ENCODE measurements around the gene ALPG.
A peak's percentile ranks its signal among the peaks of the same experiment; 100 is the strongest.
"Not testable (repeated sequence)": the region's sequence is repeated elsewhere in the genome, so short reads cannot be mapped to it uniquely, and the experiment has no call there.

The ALPG gene

DNA sequence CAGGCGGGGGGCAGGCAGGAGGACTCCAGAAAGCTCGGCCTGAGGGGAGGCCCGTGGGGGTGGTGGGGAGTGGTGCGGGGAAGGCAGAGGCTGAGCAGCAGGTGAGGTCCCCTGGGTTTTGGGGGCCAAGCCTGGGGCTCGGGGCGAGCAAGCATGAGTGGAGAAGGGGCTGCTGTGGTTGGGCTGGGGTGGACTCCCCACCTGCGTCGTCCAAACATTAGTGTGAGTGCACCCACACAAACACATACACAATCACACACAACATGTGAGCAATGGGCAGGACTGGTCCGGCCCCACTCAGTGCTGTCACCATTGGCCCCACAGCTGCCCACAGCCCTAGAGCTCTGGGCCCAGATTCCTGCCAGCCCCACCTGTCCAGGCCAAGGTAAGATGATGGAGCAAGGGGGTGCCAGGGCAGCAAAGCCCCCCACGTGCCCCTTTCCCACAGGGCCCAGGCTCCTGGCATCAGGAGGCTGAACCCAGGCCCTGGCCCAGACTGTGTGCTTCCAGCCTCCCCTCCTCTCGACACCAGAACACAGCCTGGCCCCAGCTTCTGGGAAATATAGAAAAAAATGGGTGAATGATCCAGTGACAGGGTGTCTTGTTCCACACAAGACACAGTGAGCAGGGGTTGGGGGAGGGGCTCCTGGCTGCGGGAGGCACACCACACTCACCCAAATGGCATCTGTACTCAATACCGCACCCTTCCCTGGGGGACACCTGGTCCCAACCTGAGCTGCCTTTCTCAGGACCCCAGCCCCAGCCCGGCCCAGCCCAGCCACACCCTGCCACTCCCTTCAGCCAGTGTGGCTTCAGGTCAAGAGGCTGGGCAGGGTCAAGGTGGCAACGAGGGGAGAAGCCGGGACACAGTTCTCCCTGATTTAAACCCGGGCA is 28.6 kb upstream of the ALPG start:
- no peak for DNase-seq

DNA sequence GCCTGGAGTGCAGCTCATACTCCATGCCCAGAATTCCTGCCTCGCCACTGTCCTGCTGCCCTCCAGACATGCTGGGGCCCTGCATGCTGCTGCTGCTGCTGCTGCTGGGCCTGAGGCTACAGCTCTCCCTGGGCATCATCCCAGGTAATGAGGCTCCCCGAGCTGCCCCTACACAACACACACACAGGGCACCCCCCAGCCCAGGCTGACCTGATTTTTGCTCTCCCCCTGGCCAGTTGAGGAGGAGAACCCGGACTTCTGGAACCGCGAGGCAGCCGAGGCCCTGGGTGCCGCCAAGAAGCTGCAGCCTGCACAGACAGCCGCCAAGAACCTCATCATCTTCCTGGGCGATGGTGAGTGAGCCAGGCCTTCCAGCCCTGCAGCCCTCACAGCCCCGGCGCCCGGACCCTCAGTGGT is 27.9 kb upstream of the ALPG start, which contains the start of gene ALPP:
ALPP (plus strand) TSS at position 17 of the 417 bp plus-strand sequence; CDS start at position 69, 52 bp downstream.
- DNase-seq, result not testable (repeated sequence)

DNA sequence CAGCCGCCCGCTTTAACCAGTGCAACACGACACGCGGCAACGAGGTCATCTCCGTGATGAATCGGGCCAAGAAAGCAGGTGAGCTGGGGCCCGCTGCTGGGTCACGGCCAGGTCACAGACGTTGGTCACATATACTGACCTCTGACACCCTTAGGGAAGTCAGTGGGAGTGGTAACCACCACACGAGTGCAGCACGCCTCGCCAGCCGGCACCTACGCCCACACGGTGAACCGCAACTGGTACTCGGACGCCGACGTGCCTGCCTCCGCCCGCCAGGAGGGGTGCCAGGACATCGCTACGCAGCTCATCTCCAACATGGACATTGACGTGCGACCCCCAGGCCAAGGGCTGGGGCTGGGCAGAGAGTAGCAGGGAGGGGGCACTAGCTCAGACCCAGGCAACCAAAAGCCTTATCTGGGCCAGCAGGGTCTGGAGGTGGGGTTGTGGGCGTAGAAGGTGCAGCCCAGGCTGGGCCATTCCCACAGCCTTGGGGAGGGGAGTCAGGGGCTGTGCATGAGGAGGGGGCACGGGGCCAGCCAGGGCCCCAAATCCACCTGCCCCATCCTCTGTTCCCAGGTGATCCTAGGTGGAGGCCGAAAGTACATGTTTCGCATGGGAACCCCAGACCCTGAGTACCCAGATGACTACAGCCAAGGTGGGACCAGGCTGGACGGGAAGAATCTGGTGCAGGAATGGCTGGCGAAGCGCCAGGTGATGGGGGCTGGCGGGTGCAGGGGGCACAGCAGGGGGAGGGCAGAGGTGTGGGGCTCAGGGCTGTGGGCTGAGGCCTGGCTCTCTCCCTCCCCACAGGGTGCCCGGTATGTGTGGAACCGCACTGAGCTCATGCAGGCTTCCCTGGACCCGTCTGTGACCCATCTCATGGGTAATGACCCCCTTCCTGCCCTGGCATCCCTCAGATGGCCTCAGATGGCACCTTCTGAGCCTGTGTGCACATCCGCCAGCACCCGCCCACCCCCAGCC is 26.7 kb upstream of the ALPG start:
- not testable (repeated sequence) for DNase-seq

DNA sequence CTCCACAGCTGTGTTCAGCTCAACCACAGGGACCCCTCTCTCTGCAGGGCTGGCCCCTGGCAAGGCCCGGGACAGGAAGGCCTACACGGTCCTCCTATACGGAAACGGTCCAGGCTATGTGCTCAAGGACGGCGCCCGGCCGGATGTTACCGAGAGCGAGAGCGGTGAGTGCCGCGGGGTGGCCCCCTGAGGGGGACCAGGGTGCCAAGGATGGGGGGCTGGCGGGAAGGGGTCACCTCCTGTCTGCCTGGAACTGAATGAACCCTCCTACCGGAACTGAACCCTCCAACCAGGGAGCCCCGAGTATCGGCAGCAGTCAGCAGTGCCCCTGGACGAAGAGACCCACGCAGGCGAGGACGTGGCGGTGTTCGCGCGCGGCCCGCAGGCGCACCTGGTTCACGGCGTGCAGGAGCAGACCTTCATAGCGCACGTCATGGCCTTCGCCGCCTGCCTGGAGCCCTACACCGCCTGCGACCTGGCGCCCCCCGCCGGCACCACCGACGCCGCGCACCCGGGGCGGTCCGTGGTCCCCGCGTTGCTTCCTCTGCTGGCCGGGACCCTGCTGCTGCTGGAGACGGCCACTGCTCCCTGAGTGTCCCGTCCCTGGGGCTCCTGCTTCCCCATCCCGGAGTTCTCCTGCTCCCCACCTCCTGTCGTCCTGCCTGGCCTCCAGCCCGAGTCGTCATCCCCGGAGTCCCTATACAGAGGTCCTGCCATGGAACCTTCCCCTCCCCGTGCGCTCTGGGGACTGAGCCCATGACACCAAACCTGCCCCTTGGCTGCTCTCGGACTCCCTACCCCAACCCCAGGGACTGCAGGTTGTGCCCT is 25.2 kb upstream of the ALPG start:
- DNase-seq, result not testable (repeated sequence)

DNA sequence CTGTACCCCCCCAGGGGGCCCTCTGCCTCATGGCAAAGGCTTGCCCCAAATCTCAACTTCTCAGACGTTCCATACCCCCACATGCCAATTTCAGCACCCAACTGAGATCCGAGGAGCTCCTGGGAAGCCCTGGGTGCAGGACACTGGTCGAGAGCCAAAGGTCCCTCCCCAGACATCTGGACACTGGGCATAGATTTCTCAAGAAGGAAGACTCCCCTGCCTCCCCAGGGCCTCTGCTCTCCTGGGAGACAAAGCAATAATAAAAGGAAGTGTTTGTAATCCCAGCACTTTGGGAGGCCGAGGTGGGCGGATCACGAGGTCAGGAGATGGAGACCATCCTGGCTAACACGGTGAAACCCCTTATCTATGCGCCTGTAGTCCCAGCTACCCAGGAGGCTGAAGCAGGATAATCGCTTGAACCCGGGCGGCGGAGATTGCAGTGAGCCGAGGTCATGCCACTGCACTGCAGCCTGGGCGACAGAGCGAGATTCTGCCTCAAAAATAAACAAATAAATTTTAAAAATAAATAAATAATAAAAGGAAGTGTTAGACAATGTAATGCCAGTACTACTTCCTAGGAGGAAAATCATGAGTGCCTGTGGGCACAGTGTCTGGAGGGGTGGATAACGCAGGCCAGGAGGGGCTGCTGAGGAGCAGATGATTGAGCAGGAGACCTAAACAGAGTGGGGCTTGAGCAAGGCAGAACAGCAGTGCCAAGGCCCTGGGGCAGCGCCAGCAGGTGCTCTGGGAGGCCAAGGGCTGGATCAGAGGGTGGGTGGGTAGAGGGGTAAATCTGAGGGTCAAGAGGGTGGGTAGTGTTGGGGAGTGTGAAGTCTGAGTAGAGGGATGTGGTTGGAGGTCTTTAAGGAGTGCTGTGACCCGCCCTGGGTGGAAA is 24.1 kb upstream of the ALPG start:
- DNase-seq, result no peak

DNA sequence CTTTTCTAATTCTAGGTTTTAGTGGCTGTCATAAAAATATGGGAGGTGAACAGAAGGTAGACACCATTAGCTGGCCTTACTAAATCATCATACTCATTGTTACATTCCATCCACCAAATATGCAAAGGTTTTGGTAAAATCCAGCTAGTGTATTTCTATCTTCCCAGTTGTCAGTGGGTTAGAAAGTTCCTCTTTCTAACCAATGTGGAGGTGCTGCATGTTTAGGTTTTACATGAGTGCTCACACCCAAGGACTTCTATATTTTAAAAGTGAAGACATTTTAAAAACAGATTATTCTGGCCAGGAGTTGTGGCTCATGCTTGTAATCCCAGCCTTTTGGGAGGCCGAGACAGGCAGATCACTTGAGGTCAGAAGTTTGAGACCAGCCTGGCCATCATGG is 22.2 kb upstream of the ALPG start:
- no peak for DNase-seq

DNA sequence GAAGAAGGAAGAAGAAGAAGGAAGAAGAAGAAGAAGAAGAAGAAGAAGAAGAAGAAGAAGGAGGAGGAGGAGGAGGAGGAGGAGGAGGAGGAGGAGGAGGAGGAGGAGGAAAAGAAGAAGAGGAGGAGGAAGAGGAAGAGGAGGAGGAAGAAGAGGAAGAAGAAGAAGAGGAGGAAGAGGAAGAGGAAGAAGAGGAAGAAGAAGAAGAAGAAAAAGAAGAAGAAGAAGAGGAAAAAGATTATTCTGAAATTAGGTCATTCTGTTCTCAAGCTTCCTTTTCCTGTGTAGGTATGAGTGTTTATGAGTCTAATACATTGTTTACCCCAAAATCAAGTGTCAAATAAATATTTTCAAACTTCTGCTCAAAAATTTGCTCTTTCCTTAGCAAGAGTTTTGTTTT is 21.6 kb upstream of the ALPG start:
- DNase-seq, result not testable (repeated sequence)

DNA sequence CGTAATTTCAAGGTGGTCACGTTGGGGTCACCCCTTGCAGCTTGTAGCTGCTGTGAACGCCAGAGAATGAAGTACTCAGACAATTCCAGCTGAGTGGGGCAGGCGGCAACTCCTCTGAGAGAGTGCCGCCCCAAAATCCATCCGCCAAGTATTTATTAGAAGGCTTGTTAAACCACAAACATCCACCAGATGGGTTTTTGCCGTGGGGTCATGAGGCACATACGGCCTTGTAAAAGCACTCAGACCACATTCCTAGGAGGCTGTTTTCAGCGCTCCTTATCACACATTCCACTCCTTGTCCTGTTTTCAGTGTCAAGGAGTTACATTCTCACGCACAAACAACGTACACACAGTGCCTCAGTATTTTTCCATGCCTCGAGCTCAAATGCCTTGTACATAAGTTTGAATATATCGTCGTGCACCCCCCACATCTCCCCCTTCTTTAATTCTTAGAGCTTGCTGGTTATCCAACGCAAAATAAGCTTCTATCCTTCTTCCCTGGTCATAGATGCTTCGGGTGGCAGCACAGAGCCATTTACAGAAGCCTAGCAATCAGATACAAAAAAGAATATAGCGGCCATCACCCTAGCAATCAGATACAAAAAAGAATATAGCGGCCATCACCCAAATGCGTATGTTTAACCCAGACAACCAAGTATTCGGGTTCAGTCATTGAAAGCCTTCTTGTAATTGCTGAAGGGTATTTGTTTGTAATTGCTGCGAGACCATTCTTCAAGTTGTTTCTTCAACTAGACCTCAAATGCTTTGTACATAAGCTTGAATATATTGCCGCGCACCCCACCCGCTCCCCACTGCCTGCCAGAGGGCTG is 20.8 kb upstream of the ALPG start:
- DNase-seq, result peak; percentile 70

DNA sequence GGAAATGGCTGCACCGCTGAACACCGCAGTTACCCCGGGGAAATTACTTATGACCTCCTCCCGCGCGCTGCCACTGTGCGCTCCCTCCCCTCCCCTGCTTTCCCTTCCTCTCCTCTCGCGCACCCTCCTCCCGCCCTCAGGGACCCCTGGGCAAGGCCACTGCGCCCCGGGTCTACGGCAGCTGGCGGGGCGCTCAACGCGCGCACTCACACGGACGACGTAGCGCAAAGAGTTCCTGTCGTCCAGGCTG is 20.2 kb upstream of the ALPG start:
- no peak for DNase-seq

DNA sequence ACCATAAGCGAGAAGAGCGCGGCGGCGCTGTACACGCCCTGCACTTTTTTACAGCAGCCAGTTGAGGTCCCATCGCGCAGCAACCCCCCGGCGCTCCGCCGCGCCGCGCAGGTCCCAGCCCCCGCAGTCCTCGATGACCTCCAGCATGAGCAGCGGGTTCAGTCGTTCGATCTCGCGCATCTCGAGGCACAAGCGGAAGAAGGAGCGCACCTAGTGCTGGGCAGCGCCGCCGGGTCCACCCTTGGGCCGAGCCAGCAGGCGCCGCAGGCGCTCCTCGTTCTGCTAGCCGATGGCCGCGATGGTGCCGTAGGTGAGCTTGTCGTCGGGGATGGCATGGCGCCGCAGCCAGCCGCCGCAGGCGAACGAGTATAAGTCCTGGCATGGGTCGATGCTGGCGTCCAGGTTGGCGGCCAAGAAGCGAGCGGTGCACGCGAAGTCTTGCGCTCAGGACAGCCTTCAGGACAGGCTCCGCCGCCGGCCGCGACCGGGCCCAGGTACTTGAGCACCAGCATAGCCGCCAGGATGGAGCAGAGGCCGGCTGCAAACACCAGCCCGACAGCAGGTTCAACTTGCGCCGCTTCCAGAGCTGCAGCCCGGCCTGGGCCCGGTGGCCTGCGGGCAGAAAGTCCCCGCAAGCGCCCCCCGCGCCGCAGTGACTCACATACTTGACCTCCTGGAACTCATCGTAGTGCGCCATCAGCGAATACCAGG is 19.7 kb upstream of the ALPG start:
- no peak for DNase-seq

DNA sequence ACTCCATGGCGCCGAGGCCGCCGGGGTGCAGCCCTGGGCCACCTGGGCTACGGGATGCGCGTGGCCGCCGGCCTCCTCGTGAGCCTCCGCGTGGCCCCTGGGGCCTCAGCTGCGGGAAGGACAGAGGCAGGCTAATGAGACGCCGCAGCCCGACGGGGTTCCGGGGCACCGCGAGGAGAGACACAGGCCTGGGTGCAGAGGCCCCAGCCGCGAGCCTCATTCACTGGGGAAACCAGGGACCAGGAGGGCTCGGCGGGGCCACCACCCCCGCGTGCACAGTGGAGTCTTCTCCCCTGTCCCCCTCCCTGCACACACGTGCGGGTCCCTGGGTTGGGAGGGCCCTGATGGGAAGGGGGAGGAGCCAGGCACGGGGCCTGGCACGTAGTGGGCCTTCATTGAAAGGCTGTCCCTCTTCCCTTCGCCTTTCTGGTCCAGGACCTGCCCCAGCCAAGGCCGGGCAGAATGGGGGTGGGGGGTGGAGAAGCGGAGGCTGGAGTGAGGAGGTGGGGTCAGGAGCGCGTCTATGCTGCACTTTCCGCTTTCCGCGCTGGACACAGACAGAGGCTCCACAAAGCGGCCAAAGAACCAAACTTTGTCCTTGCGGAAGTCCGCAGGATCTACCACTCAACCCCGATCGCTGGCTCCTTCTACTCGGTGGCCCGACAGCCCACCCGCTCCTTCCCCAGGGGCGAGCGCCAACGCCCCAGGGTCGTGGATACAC is 19.0 kb upstream of the ALPG start:
- no peak for DNase-seq

DNA sequence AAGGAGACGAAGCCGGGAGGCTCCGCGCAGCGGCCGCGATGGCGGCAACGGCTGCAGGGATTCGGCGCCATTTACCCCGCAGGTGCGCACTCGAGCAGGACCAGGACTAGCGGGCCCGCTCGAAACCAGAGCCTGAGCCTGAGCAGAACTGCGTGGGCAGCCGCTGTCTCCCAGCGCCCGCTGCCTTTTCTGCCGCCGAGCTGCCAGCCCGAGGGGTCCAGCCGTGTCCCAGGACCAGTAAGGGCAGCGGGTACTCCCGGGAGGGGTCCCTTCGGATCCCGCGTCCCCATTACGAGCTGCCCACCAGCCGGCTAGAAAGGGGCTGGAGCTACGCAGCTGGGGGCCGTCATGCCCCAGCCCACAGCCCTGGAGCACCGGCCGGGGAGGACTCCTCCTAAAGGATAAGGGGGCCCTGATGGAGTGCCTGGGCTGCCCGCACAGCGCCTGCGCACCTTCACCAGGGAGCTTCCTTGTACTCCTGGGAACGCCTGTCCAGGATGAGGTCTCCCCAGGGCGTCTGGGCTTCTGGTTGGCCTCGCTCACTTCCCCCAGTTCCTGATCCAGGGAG is 18.2 kb upstream of the ALPG start:
- no peak for DNase-seq

DNA sequence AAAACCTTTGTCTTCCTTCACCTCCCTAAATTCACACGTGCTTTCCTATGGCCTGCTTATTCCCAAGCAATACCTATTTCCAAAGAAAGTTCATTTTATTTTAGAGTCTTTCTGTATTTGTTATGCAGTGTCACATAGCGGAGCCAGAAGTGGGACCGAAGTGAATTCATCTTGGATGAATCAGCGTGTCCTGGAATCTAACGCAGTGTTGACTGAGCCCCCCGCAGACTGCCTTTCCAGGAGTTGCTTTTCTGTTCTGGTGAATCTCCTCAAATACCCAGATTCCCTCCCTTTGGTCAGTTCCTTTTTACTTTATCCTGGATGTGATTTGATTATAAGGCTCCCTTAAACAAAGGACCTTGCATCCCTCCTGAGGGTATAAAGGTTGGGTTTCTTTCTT is 17.3 kb upstream of the ALPG start:
- DNase-seq, result no peak

DNA sequence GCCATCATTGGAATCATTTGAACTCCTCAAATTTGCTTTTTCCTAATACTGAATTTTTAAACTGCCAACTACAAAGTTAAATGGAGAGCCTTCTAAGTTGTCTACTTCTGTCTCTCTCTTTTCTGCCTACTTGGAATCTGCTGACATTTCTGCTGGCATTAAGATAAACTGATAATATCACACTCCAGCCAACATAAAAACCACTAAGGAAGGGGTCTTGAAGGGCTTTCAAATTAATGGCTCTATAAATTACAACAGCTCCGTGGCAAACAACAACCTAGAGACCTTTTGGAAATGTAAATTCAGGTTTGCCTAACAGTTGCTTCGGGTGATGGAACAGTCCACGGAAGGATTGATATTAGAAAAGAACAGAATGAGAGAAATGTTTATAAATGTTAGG is 16.0 kb upstream of the ALPG start:
- DNase-seq, result peak; percentile 22

DNA sequence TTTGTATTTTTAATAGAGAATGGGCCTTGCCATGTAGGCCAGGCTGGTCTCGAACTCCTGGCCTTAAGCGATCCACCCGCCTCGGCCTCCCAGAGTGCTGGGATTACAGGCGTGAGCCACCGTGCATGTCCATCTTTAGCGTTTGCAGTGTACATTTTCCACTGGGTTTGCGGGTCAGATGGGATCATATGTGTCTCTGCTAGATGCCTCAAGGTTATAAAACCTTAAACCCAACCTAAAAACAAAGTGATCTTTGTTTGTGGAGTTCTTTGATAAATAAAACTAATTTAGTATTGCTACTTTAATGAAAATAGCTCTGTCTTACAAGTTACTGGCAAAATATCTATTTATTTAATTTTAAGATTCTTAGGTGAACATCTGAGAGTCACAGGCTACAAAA is 13.1 kb upstream of the ALPG start:
- no peak for DNase-seq

DNA sequence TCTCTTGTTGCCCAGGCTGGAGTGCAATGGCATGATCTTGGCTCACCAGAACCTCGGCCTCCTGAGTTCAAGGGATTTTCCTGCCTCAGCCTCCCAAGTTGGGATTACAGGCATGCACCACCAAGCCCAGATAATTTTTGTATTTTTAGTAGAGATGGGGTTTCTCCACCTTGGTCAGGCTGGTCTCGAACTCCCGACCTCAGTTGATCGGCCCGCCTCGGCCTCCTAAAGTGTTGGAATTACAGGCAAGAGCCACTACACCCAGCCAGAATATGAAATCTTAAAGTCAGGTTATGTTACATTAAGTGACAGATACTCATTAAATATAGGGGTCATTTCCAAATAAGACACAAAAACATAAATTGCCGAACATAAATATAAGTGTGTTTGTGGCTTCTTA is 12.2 kb upstream of the ALPG start:
- DNase-seq, result not testable (repeated sequence)

DNA sequence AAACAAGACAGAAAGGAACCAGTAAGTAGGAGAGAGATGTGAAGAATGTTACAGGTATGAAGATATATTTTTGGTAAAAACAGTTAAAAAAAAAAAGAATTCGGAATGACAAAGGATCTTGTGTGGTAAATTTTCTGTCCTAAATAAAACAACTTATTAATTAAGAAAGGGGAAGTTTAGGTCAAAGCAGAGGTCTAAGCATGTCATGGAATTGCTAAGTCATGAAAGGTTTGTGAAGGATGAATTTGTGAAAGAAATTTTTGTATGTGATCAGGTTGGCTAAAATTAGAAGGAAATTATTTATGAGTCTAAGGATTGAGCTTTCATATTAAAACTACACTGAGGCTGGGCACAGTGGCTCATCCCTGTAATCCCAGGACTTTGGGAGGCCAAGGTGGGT is 11.1 kb upstream of the ALPG start:
- DNase-seq, result peak; percentile 39

DNA sequence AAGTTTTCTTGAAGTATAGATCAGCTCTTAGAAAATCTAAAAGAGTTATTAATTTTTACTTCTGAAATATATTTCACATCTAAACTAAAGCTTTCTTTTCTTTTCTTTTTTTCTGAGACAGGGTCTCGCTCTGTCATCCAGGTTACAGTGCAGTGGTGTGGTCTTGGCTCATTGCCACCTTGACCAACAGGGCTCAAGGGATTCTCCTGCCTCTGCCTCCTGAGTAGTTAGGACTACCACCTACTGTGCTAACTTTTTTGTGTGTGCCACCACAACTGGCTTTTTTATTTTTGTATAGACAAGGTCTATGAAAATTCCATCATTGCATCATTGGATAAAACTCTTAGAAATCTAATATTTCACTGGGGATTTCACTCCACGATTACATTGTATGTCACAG is 10.0 kb upstream of the ALPG start:
- DNase-seq, result no peak

Measured in hematopoietic multipotent progenitor cell treated with erythropoietin and hydrocortisone succinate and interleukin-3 and kit ligand, for 4 days (in vitro differentiated cells).